AG08396 (cell line): ENCODE results near the gene ADGRD1.
"Not testable (repeated sequence)": the region's sequence is repeated elsewhere in the genome, so short reads cannot be mapped to it uniquely, and the experiment has no call there.

Experiments used
- DNase-seq: peaks from one replicate; pipeline ENCODE4 v3.0.0; 2012; ENCODE audit warnings: low spot score, mixed read lengths

Gene ADGRD1

DNA sequence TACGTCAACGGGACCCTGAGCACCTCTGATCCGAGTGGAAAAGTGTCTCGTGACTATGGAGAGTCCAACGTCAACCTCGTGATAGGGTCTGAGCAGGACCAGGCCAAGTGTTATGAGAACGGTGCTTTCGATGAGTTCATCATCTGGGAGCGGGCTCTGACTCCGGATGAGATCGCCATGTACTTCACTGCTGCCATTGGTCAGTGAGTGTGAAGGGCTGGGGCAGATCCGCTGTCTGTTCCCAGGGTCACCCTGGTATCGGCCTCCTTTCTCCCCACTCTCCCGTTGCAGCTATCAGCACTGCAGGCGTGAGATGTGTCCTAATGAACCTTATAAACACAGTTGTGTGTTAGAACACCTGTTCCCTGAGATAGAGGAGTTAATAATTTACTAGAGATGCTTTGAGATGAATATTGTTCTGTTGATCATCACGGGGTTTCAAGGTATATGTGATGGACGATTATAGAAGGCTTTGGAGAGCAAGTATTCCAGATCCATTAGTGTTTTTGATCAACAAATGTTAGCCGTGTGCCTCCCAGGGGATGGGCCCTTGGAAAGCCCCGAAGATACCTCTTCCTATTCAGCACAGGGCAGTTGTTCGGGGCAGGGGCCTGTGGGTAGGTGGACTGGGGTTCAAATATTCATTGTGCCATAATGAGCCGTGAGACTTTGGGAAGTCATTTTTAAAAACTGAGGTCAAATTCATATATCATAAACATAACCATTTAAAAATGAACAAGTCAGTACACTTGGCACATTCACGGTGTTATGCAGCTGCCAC lies 33.6 kb downstream of the ADGRD1 start:
- DNase-seq, result no peak

DNA sequence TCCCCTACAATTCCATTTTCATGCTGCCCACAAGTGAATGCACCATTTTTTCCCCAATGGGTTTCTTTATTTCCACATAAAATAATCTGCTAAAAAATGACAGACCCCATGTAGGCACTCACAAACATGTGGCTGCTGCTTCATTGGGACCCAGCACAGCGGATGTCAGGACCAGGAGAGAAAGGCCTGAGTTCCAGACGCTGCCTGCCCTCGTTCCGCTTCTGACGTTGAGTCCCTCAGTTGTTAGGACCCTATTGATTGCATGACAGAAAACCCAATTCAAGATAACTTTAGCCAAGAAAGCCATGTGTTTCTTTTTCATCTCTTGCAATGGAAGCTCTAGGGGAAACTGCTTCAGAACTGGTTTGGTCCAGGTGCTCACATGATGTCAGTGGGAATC lies 34.6 kb downstream of the ADGRD1 start:
- DNase-seq, result no peak

- DNase-seq, result no peak
These were observed 35.0 kb downstream of the ADGRD1 start for GRCh38 chr12:130988751-130989150.

DNA sequence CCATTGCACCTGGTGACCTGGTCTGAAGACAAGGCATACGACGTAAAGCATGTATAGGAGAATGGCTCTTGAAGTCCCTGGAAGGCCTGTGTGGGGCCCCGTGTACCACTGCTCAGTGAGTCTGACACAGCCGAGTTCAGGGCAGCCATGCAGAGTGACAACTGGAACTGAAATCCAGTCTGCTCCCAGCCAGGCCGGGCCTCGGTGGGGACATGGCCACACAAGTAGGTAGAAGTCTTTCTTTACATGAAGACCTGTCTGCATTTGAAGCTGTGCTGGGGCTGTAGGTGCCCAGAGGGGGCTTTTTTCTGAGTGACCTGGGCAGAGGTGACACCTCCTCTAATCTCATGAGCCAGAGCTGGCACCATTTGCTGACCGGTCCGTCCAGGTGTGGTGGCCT lies 35.7 kb downstream of the ADGRD1 start:
- DNase-seq, result no peak

DNA sequence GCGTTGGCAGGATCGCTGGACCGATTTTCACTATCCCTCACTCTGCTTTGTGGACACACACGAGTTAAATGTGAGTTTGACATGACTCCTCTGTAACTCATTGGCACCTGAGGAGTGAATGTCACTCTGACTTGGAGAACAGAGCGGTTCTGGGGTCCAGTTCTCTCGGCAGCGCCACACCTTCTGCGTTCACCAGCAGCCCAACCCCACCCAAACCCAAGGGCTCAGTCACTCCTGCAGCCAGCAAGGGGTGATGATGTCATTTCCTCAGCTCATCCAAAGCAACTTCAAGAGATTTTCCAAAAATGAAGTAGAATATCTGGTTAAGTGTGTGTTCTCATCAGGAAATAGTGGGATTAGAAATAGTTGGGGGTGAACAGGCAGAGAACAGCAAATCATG lies 36.3 kb downstream of the ADGRD1 start:
- DNase-seq, result no peak

GRCh38 chr12:130992448-130992847 lies 38.7 kb downstream of the ADGRD1 start:
- no peak for DNase-seq

DNA sequence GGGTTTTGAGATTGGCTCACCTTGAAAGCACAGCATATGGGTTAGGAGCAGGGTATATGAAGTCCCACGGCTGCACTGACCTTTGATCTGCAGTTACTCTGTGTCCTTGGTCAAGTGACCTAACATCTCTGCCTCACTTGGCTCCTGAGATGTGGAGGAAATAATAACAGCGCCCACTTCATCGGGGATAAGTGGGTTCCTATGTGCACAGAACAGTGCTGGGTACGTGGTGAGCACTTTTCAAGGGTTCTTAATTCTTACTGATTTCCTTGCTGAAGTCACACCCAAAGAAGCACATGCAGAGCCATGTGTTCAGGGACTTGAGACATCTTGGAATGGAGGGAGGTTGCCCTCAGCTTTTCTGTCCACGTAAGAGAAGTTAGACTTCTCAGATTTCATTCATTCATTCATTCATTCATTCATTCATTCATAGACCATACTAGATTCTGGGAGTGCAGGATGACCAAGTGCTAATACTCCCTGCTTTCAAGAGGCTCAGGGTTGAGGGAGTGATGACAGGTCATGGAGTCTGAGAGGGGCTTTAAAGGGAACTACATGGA lies 39.4 kb downstream of the ADGRD1 start:
- DNase-seq, result no peak

- DNase-seq, result no peak
These were observed 40.3 kb downstream of the ADGRD1 start for GRCh38 chr12:130993759-130994670.

DNA sequence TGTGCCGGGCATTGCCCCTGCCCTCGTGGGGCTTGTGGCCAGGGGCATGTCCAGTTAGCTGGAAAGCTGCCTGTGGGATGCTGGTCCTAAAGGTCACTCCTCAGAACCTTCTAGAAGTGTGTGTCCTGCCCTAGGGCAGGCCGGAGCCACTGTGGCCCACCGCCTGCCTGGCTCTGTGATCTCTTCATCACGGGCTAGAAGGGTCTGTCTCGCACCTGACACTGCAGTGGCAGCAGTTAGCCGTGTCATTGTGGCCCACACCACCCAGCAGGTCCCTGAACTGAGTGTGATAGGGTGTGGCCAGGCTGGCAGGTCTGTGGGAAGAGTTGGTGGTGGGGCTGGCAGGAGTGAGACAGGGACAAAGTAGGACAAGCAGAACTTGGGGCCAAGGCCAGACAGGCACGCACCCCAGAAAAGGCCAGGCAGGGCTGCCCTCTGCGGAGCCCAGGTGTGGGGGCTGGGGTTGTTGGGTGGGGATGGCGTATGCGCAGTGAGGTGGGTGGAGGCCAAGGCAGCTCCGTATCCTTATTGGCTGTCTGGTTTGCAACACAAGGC lies 41.2 kb downstream of the ADGRD1 start:
- DNase-seq, result no peak

DNA sequence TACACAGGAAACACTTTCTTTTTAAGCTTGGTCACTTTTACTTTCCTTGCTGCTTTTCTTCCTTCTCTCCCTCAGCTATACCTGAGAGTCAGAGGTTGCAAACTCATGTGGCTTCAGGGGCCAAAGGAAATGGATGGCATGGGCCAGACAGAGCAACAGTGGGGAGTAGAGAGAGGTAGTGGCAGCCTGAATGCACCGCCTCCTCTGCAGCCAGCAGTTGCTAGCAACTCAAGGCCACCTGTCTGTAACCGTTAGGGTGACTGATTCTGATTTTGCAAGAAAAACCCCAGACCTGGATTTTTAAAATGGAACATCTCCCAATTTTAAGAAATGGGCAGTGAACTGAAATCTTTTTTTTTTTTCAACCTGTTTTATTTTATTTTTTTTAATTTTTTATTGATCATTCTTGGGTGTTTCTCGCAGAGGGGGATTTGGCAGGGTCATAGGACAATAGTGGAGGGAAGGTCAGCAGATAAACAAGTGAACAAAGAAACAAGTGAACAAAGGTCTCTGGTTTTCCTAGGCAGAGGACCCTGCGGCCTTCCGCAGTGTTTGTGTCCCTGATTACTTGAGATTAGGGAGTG lies 41.8 kb downstream of the ADGRD1 start:
- DNase-seq, result not testable (repeated sequence)

DNA sequence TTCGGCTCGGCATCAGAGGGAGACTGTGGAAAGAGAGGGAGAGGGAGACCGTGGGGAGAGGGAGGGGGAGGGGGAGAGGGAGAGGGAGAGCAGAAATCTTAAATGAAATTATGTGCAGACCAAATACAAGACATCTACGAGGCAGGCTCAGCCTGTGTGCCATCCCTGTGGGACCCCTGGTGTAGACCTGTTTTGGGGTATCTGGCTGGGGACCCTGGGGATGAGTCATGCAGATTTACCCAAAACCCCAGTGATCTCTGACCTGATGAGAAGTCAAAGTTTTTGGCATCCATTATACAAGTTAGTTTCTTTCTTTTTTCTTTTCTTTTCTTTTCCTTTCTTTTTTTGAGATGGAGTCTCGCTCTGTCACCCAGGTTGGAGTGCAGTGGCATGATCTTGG lies 44.4 kb downstream of the ADGRD1 start:
- DNase-seq, result no peak

GRCh38 chr12:131000000-131000486 lies 46.3 kb downstream of the ADGRD1 start:
- no peak for DNase-seq

GRCh38 chr12:131001493-131001892 lies 47.8 kb downstream of the ADGRD1 start:
- DNase-seq, result no peak

GRCh38 chr12:131002216-131002631 lies 48.5 kb downstream of the ADGRD1 start:
- DNase-seq, result no peak

GRCh38 chr12:131003036-131003715 lies 49.5 kb downstream of the ADGRD1 start:
- no peak for DNase-seq

- no peak for DNase-seq
These were observed 50.0 kb downstream of the ADGRD1 start for GRCh38 chr12:131003716-131004045.

GRCh38 chr12:131004166-131004565 lies 50.5 kb downstream of the ADGRD1 start:
- no peak for DNase-seq

- DNase-seq, result no peak
These were observed 51.7 kb downstream of the ADGRD1 start for GRCh38 chr12:131005161-131006035.

- DNase-seq, result no peak
These were observed 52.5 kb downstream of the ADGRD1 start for GRCh38 chr12:131006036-131006735.
